Liver (tissue), 9 donors: Measurements from ENCODE around the gene TET2. TPM values are rescaled to one million over a fixed set of nuclear protein-coding genes. Genes with fewer than 3 reads are reported as not detected.

Experiments used
- DNase-seq: peaks from one replicate; pipeline ENCODE4 v3.0.0-alpha.2; 2017; ENCODE audit warnings: low spot score
- H3K27ac ChIP-seq, 2 donors: one replicate each; pipeline ENCODE4 v1.7.0; 2013; ENCODE audit warnings: inconsistent platforms in 2 of 2, low read length in 2 of 2, control low read depth in 1 of 2, low read depth in 1 of 2, mild to moderate bottlenecking in 1 of 2
- H3K27me3 ChIP-seq, 4 donors: one replicate each; pipeline versions ENCODE4 v1.6.1 to v1.7.0; 2013; ENCODE audit warnings: low read length in 3 of 4, inconsistent platforms in 1 of 4, mild to moderate bottlenecking in 1 of 4, moderate library complexity in 1 of 4; ENCODE audit not compliant: control insufficient read depth in 4 of 4, insufficient read depth in 4 of 4
- H3K36me3 ChIP-seq, 4 donors: one replicate each; pipeline versions ENCODE4 v1.6.1 to v1.7.0; 2013; ENCODE audit warnings: low read length in 3 of 4, mild to moderate bottlenecking in 3 of 4, low read depth in 1 of 4, moderate library complexity in 1 of 4; ENCODE audit not compliant: control insufficient read depth in 4 of 4, insufficient read depth in 3 of 4
- H3K4me1 ChIP-seq, 4 donors: one replicate each; pipeline versions ENCODE4 v1.6.1 to v1.7.0; 2013; ENCODE audit warnings: low read length in 3 of 4, mild to moderate bottlenecking in 3 of 4, moderate library complexity in 1 of 4; ENCODE audit not compliant: control insufficient read depth in 4 of 4, insufficient read depth in 4 of 4
- H3K4me3 ChIP-seq, 3 donors: one replicate each; pipeline versions ENCODE4 v1.6.1 to v1.7.0; 2013; ENCODE audit warnings: low read length in 3 of 3, control low read depth in 1 of 3, low read depth in 1 of 3, mild to moderate bottlenecking in 1 of 3
- H3K9ac ChIP-seq, 2 donors: one replicate each; pipeline ENCODE4 v1.7.0; 2013; ENCODE audit warnings: low read length in 2 of 2, mild to moderate bottlenecking in 2 of 2, moderate library complexity in 2 of 2, control low read depth in 1 of 2, low read depth in 1 of 2
- H3K9me3 ChIP-seq, 4 donors: one replicate each; pipeline versions ENCODE4 v1.6.1 to v1.7.0; 2013; ENCODE audit warnings: low read length in 3 of 4; ENCODE audit not compliant: control insufficient read depth in 4 of 4
- ATF3 ChIP-seq: IDR thresholded peaks from 2 replicates; pipeline ENCODE4 v1.6.1; 2016; ENCODE audit warnings: antibody characterized with exemption
- CTCF ChIP-seq: fragments of 150-350 bp; IDR thresholded peaks from 2 replicates; pipeline ENCODE4 v1.5.1; 2017; ENCODE audit warnings: improper control_type of control experiment, low read depth, low read length; ENCODE audit not compliant: missing input control
- EGR1 ChIP-seq, 2 donors: IDR thresholded peaks; 2 replicates each; pipeline ENCODE4 v1.6.1; 2016 to 2018; ENCODE audit warnings: antibody characterized with exemption in 2 of 2, low read depth in 2 of 2
- FOXA1 ChIP-seq: IDR thresholded peaks from 2 replicates; pipeline ENCODE4 v1.6.1; 2016; ENCODE audit warnings: antibody characterized with exemption
- FOXA2 ChIP-seq: IDR thresholded peaks from 2 replicates; pipeline ENCODE4 v1.6.1; 2016; ENCODE audit warnings: antibody characterized with exemption
- HNF4A ChIP-seq, 2 donors: conservative IDR thresholded peaks; 2 replicates each; pipeline ENCODE4 v1.6.1; 2016; ENCODE audit warnings: antibody characterized with exemption in 2 of 2, mild to moderate bottlenecking in 2 of 2
- HNF4G ChIP-seq: IDR thresholded peaks from 2 replicates; pipeline ENCODE4 v1.6.1; 2016; ENCODE audit warnings: antibody characterized with exemption
- MAX ChIP-seq: IDR thresholded peaks from 2 replicates; pipeline ENCODE4 v1.6.1; 2016; ENCODE audit warnings: antibody characterized with exemption
- RAD21 ChIP-seq, 2 donors: IDR thresholded peaks; 2 replicates each; pipeline ENCODE4 v1.6.1; 2016; ENCODE audit warnings: antibody characterized with exemption in 2 of 2, mild to moderate bottlenecking in 2 of 2
- REST ChIP-seq: IDR thresholded peaks from 2 replicates; pipeline ENCODE4 v1.6.1; 2016; ENCODE audit warnings: antibody characterized with exemption, mild to moderate bottlenecking
- RXRA ChIP-seq, 2 donors: IDR thresholded peaks; 2 replicates each; pipeline ENCODE4 v1.6.1; 2017 to 2018; ENCODE audit warnings: antibody characterized with exemption in 2 of 2, mild to moderate bottlenecking in 1 of 2
- SP1 ChIP-seq: IDR thresholded peaks from 2 replicates; pipeline ENCODE4 v1.6.1; 2018; ENCODE audit warnings: antibody characterized with exemption, mild to moderate bottlenecking
- TAF1 ChIP-seq: conservative IDR thresholded peaks from 2 replicates; pipeline ENCODE4 v1.6.1; 2016; ENCODE audit warnings: antibody characterized with exemption, mild to moderate bottlenecking
- YY1 ChIP-seq: IDR thresholded peaks from 2 replicates; pipeline ENCODE4 v1.6.1; 2016; ENCODE audit warnings: antibody characterized with exemption, mild to moderate bottlenecking
- ZBTB33 ChIP-seq: IDR thresholded peaks from 2 replicates; pipeline ENCODE4 v1.6.1; 2016; ENCODE audit warnings: antibody characterized with exemption
- WGBS: extraction: QIAGEN DNeasy Blood & Tissue Kit; methylation state at CpG from one replicate; pipeline ENCODE4 v1.1.7; 2013; 5-methylcytosine and 5-hydroxymethylcytosine counted together
- polyA plus RNA-seq, 2 donors: library from polyadenylated mRNA; stranded (reverse) in 1 of 2; unstranded in 1 of 2; fragments of 200-250 nt in 1 of 2; fragments of >200 nt in 1 of 2; fragmentation: Nextera tagmentation in 1 of 2; extraction: Ambion mirVana in 1 of 2; gene quantifications; one replicate each; pipeline versions ENCODE4 v1.2.1 to v1.2.3, GENCODE V29; 2013 to 2015
- total RNA-seq, 2 donors: library from RNA; depleted of rRNA; stranded (reverse); fragments of >200 nt; gene quantifications; one replicate each; pipeline ENCODE4 v1.2.3, GENCODE V29; 2014
- donor health status: healthy.
- donor health status: healthy.
- donor health status: healthy.
- donor health status: healthy.
- donor health status: healthy.

The TET2 gene
- total and polyA plus RNA-seq, 4 donors = 0.88 to 8.4 (median 5.5) TPM

- WGBS = 84% methylated on average over 4 of the region's 4 CpGs
- Histone ChIP-seq H3K9ac (no peak overlapping the region), H3K36me3 (no peaks in the 10 kb centered on the region), H3K9me3 (no peaks in the 10 kb centered on the region), H3K4me3 (no peak overlapping the region), H3K27ac (no peak overlapping the region), H3K27me3 (no peaks in the 10 kb centered on the region), H3K4me1 (no peaks in the 10 kb centered on the region)
- TF ChIP-seq YY1 (no peak), HNF4G (no peak), ATF3 (no peak), MAX (no peak), RAD21 (IDR thresholded peaks at IDR 0.05) (no peak), RXRA (IDR thresholded peaks at IDR 0.05) (no peak), HNF4A (conservative IDR thresholded peaks at IDR 0.05) (no peak), REST (no peak), TAF1 (no peak), SP1 (no peak), EGR1 (IDR thresholded peaks at IDR 0.05; ENCODE audit: low read depth in 2 of 2) (no peak), CTCF (no peak), FOXA1 (no peak), ZBTB33 (no peak)
- DNase-seq = no peak
These were observed 24.3 kb upstream of the TET2 start for GRCh38 chr4:105122350-105122749.

GRCh38 chr4:105126311-105127169 is 20.1 kb upstream of the TET2 start:
- 89% methylated on average over 3 of the region's 3 CpGs for WGBS
- H3K27ac ChIP-seq = no peak overlapping the region
- TF ChIP-seq REST (no peak), HNF4G (no peak), CTCF (no peak), MAX (no peak), FOXA1 (no peak), YY1 (no peak), FOXA2 (no peak), ATF3 (no peak), HNF4A (conservative IDR thresholded peaks at IDR 0.05) (no peak)

More at GRCh38 chr4:105126311-105127169, 20.1 kb upstream of the TET2 start:
- no peaks in the 10 kb centered on the region for H3K27me3 ChIP-seq
- DNase-seq = no peak
- no peaks in the 10 kb centered on the region for H3K9me3 ChIP-seq
- no peaks in the 10 kb centered on the region for H3K36me3 ChIP-seq
- no peak overlapping the region for H3K9ac ChIP-seq
- no peak overlapping the region for H3K4me3 ChIP-seq
- no peaks in the 10 kb centered on the region for H3K4me1 ChIP-seq
